ENCODE results near the gene SMIM1. TPM values are rescaled to one million over a fixed set of nuclear protein-coding genes. Genes with fewer than 3 reads are reported as not detected.

The SMIM1 gene
- total and polyA plus RNA-seq, 4 donors: 8.0 to 15.9 (median 10.9) TPM

DNA sequence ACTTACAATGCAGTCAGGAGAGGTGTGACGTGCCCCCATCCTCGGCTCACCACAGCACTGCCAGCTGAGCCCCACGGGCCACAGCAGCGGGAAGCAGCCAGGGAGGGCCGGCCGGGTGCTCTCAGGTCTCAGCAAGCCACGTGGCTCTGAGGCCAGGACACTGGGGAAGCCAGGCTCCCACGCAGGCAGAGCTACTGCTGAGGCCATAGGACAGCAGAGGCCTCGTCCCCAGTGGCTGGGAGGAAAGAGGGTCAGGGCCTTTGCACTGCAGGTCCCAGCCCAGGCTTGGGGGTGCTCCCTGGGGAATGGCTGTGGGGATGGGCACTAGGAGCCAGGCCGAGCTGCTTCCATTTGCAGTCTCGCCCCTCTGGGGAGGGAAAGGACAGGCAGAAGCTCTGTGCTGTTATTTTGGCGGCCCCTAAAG lies 18.0 kb downstream of the SMIM1 start:
- TF ChIP-seq, protein P1, sequence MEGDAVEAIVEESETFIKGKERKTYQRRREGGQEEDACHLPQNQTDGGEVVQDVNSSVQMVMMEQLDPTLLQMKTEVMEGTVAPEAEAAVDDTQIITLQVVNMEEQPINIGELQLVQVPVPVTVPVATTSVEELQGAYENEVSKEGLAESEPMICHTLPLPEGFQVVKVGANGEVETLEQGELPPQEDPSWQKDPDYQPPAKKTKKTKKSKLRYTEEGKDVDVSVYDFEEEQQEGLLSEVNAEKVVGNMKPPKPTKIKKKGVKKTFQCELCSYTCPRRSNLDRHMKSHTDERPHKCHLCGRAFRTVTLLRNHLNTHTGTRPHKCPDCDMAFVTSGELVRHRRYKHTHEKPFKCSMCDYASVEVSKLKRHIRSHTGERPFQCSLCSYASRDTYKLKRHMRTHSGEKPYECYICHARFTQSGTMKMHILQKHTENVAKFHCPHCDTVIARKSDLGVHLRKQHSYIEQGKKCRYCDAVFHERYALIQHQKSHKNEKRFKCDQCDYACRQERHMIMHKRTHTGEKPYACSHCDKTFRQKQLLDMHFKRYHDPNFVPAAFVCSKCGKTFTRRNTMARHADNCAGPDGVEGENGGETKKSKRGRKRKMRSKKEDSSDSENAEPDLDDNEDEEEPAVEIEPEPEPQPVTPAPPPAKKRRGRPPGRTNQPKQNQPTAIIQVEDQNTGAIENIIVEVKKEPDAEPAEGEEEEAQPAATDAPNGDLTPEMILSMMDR (IDR thresholded peaks at IDR 0.05; ENCODE audit: control extremely low read depth, extremely low read depth): no peak
- H3K4me3 ChIP-seq: no peak overlapping the region
- peaks cover 3 to 15% (median 11%) of the 10 kb centered on the region in 5 donors for H3K4me1 ChIP-seq (ENCODE audit: control insufficient read depth in 5 of 5, insufficient read depth in 5 of 5, low read length in 5 of 5)
- DNase-seq (no peak), ATAC-seq (ENCODE audit: insufficient read depth, low FRiP score) (no peak)
- no peak overlapping the region for H3K27ac ChIP-seq (ENCODE audit: low read depth in 1 of 2, low read length in 1 of 2)
- 82 to 95% methylated on average over 12 of the region's 12 CpGs for WGBS, 2 donors
- H3K9ac ChIP-seq (ENCODE audit: insufficient read depth in 1 of 2, low read length in 2 of 2): no peak overlapping the region
- no peaks in the 10 kb centered on the region for H3K27me3 ChIP-seq (ENCODE audit: control insufficient read depth in 3 of 3, insufficient read depth in 3 of 3, low read length in 2 of 3)
- H3K36me3 ChIP-seq (ENCODE audit: control insufficient read depth in 4 of 4, insufficient read depth in 4 of 4, low read length in 4 of 4): peaks cover 4 to 31% (median 14%) of the 10 kb centered on the region in 4 donors
- no peaks in the 10 kb centered on the region for H3K9me3 ChIP-seq (ENCODE audit: control insufficient read depth in 4 of 4, insufficient read depth in 3 of 4, low read length in 3 of 4)

DNA sequence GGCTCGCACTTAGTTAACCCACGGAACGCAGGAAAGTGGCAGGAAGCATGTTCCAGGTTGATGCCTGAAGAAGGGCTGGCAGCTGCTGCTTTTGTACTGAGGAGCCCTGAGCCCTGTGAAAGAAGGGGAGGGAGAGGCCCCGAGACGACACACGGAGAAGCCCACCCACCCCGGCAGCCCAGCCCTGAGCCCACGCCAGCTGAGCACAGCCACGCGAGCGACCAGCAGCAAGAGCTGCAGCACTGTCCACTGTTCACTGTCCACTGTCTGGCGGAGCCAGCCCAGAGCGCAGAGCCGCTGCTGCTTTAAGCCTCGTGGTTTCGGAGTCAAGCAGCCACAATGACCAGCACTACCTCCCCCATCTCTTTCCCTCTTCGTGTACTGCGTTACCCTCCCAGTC lies 18.4 kb downstream of the SMIM1 start:
- H3K27ac ChIP-seq (ENCODE audit: low read depth in 1 of 2, low read length in 1 of 2): no peak overlapping the region
- H3K36me3 ChIP-seq (ENCODE audit: control insufficient read depth in 4 of 4, insufficient read depth in 4 of 4, low read length in 4 of 4): peaks cover 4 to 29% (median 14%) of the 10 kb centered on the region in 4 donors
- no peaks in the 10 kb centered on the region for H3K27me3 ChIP-seq (ENCODE audit: control insufficient read depth in 3 of 3, insufficient read depth in 3 of 3, low read length in 2 of 3)
- peaks cover 3 to 15% (median 11%) of the 10 kb centered on the region in 5 donors for H3K4me1 ChIP-seq (ENCODE audit: control insufficient read depth in 5 of 5, insufficient read depth in 5 of 5, low read length in 5 of 5)
- no peak for DNase-seq
- TF ChIP-seq, protein P1 (IDR thresholded peaks at IDR 0.05; ENCODE audit: control extremely low read depth, extremely low read depth): no peak
- no peaks in the 10 kb centered on the region for H3K9me3 ChIP-seq (ENCODE audit: control insufficient read depth in 4 of 4, insufficient read depth in 3 of 4, low read length in 3 of 4)
- 90 to 91% methylated on average over 18 of the region's 18 CpGs for WGBS, 2 donors
- H3K4me3 ChIP-seq: no peak overlapping the region
- H3K9ac ChIP-seq (ENCODE audit: insufficient read depth in 1 of 2, low read length in 2 of 2): no peak overlapping the region
- no peak for ATAC-seq (ENCODE audit: insufficient read depth, low FRiP score)

DNA sequence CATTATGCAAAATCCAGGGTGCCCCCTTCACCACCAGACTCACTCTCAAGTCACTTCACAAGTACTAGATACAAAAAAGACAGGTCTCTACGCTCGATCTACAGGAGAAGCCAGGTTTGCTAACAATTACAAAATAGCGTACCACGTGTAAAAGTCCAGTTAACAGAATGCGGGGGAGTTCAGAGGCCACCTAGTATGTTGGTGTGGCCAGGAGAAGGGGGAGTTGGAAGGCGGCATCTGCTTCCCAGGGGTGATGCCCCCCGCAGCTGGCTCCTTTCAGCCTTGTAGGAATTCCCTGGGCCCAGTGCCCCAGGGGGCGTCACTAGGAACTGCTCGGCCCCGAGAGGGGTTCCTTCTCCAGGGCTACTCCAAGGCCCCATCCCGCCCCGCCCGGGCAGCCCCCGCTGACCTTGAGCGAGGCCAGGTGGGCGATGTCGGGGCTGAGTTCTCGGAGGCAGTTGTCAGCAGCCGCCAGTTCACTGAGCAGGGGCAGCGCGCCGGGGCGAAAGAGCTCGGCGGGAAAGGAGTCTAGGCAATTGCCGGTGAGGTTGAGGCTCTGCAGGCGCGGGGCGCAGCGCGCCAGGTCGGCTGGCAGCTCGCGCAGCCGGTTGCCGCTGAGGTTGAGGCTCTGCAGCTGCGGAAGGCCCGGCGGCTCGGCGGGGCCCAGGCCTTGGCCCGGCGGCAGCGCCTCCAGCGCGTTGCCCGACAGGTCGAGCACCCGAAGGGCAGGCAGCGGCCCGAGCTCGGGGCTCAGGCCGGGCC lies 23.1 kb downstream of the SMIM1 start:
- H3K27ac ChIP-seq (ENCODE audit: low read depth in 1 of 2, low read length in 1 of 2): peak overlapping the region; percentile 51 to 52
- peak; percentile 24 for ATAC-seq (ENCODE audit: insufficient read depth, low FRiP score)
- H3K4me3 ChIP-seq: peak overlapping the region; percentile 97
- peaks cover 0 to 2% (median 0%) of the 10 kb centered on the region in 4 donors for H3K9me3 ChIP-seq (ENCODE audit: control insufficient read depth in 4 of 4, insufficient read depth in 3 of 4, low read length in 3 of 4)
- TF ChIP-seq, protein P1 (IDR thresholded peaks at IDR 0.05; ENCODE audit: control extremely low read depth, extremely low read depth): no peak
- DNase-seq: peak in 1 of 3 donors; percentile 6
- peaks cover 0 to 5% (median 2%) of the 10 kb centered on the region in 4 donors for H3K36me3 ChIP-seq (ENCODE audit: control insufficient read depth in 4 of 4, insufficient read depth in 4 of 4, low read length in 4 of 4)
- H3K27me3 ChIP-seq (ENCODE audit: control insufficient read depth in 3 of 3, insufficient read depth in 3 of 3, low read length in 2 of 3): peaks cover 0 to 5% (median 2%) of the 10 kb centered on the region in 3 donors
- WGBS, 2 donors: 5 to 6% methylated on average over 37 to 53 of the region's 53 CpGs
- H3K9ac ChIP-seq (ENCODE audit: insufficient read depth in 1 of 2, low read length in 2 of 2): peak overlapping the region; percentile 16 to 61
- H3K4me1 ChIP-seq (ENCODE audit: control insufficient read depth in 5 of 5, insufficient read depth in 5 of 5, low read length in 5 of 5): peaks cover 3 to 19% (median 15%) of the 10 kb centered on the region in 5 donors
